ENCODE measurements around the gene RGS12. TPM values are rescaled to one million over a fixed set of nuclear protein-coding genes. Genes with fewer than 3 reads are reported as not detected.

The RGS12 gene
- total RNA-seq, 1 experiment from 2014 or later, result 53.9 TPM

DNA sequence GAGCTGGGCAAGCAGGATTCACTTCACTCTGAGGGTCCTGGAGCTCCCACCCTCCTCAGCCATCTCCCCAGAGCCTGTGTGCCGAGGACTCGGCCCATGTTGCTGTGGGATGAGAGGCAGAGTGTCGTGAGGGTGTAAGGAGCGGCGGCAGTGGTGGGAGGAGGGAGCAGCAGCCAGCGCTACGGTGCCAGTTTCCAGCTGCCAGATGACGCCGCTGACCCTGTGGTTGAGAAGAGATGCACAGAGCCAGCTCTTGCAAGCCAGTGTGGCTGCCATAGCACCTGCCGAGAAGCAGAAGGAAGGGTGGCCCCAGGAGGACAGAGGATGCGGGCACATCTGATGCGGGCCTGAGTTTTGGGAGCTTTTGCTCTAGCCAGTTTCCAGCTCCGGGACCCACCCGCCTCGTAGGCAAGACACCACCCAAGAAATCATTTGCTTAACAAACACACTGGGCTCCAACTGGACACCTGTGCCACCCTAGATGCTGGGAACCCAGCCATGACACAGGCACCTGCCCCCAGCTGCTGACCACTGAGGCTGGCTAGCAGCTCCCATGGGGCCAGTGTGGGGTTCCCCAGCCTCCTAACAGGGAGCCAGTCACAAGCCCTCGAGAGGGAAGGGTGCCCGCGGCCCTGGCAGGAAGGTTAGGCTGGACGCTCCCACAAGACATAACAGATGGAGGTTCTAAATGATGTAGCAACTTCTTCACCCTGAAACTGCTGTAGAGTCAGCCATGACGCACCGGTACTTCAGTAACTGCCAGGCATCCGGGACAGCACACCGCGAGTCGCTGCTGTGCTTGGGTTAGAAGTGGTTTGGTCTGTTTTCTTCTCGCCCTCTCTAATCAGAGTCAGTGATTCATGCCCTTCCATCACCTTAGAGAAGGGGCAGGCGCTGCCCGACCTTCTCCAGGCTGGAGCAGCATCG lies 35.0 kb upstream of the RGS12 start:
- no peak for DNase-seq (ENCODE audit: low spot score)
- no peaks in the 10 kb centered on the region for H3K36me3 ChIP-seq (ENCODE audit: insufficient read depth, low read length, poor library complexity, severe bottlenecking)
- no peak overlapping the region for H3K4me3 ChIP-seq (ENCODE audit: low read depth, low read length, poor library complexity, severe bottlenecking)
- no peak overlapping the region for H3K27ac ChIP-seq (ENCODE audit: low read depth, low read length, poor library complexity, severe bottlenecking)
- no TSS peak for BruUV-seq (replicated peaks)
- intact Hi-C loops (cut with micrococcal nuclease; ENCODE audit: unreplicated experiment), result no loop called here
- ChIA-PET CTCF (no interaction called here), POLR2A (ENCODE audit: low non-redundant PET) (no interaction called here)
- H3K27me3 ChIP-seq (replicated peaks; ENCODE audit: insufficient read depth, low read depth, low read length, poor library complexity), result no peaks in the 10 kb centered on the region
- H3K9me3 ChIP-seq (ENCODE audit: low read depth, low read length, poor library complexity, severe bottlenecking), result no peaks in the 10 kb centered on the region
- TF ChIP-seq EZH2 (IDR thresholded peaks at IDR 0.05; ENCODE audit: borderline replicate concordance, low read depth, low read length, poor library complexity, severe bottlenecking), result no peak
- TF ChIP-seq, protein P1, sequence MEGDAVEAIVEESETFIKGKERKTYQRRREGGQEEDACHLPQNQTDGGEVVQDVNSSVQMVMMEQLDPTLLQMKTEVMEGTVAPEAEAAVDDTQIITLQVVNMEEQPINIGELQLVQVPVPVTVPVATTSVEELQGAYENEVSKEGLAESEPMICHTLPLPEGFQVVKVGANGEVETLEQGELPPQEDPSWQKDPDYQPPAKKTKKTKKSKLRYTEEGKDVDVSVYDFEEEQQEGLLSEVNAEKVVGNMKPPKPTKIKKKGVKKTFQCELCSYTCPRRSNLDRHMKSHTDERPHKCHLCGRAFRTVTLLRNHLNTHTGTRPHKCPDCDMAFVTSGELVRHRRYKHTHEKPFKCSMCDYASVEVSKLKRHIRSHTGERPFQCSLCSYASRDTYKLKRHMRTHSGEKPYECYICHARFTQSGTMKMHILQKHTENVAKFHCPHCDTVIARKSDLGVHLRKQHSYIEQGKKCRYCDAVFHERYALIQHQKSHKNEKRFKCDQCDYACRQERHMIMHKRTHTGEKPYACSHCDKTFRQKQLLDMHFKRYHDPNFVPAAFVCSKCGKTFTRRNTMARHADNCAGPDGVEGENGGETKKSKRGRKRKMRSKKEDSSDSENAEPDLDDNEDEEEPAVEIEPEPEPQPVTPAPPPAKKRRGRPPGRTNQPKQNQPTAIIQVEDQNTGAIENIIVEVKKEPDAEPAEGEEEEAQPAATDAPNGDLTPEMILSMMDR (conservative IDR thresholded peaks at IDR 0.05; ENCODE audit: low read depth, low read length), result no peak
- no peaks in the 10 kb centered on the region for H3K4me1 ChIP-seq (ENCODE audit: insufficient read depth, low read length, poor library complexity, severe bottlenecking)

DNA sequence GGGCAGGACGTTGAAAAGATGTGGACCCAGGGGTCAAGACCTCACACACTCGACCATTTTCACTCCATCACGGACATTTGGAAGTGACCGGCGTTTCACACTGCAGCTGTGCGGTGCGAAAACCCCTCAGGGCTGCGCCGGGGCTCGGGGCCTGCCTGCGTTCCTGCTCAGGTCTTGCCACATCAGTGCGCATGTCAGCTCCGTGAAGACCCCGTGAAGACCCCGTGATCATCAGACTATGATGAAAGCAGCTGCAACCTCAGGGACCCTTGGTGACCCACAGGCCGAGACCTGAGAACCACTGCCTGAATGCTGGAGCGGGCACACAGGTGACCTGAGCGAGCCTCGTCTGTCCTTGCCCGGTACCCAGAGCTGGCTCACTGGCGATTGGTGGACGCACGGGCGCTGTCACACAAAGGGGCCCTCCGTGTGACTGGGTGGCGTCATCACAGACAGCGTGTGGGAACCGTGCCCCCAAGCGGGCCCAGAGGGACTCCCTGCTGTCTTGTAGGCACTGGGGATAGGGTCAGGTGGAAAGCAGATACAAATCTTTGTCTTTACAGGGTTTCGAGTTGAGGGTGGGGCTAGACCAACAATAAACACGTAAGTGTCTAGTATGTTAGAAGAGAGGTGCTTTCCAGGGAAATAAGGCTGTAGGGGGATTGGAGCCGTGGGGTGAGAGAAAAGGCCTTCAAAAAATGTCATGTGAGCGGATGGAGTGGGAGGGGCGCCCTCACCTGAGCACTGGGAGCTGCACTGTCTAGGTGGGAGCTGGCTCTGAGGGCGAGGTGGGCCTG lies 31.2 kb upstream of the RGS12 start:
- Histone ChIP-seq H3K4me1 (ENCODE audit: insufficient read depth, low read length, poor library complexity, severe bottlenecking) (no peaks in the 10 kb centered on the region), H3K36me3 (ENCODE audit: insufficient read depth, low read length, poor library complexity, severe bottlenecking) (no peaks in the 10 kb centered on the region), H3K27ac (ENCODE audit: low read depth, low read length, poor library complexity, severe bottlenecking) (no peak overlapping the region), H3K9me3 (ENCODE audit: low read depth, low read length, poor library complexity, severe bottlenecking) (no peaks in the 10 kb centered on the region), H3K4me3 (ENCODE audit: low read depth, low read length, poor library complexity, severe bottlenecking) (no peak overlapping the region), H3K27me3 (replicated peaks; ENCODE audit: insufficient read depth, low read depth, low read length, poor library complexity) (no peaks in the 10 kb centered on the region)
- DNase-seq (ENCODE audit: low spot score), result no peak
- ChIA-PET POLR2A (ENCODE audit: low non-redundant PET) (no interaction called here), CTCF (no interaction called here)
- BruUV-seq (replicated peaks), result no TSS peak
- TF ChIP-seq, protein P1 (conservative IDR thresholded peaks at IDR 0.05; ENCODE audit: low read depth, low read length), result no peak
- no peak for TF ChIP-seq EZH2 (IDR thresholded peaks at IDR 0.05; ENCODE audit: borderline replicate concordance, low read depth, low read length, poor library complexity, severe bottlenecking)
- intact Hi-C loops (cut with micrococcal nuclease; ENCODE audit: unreplicated experiment), result no loop called here

DNA sequence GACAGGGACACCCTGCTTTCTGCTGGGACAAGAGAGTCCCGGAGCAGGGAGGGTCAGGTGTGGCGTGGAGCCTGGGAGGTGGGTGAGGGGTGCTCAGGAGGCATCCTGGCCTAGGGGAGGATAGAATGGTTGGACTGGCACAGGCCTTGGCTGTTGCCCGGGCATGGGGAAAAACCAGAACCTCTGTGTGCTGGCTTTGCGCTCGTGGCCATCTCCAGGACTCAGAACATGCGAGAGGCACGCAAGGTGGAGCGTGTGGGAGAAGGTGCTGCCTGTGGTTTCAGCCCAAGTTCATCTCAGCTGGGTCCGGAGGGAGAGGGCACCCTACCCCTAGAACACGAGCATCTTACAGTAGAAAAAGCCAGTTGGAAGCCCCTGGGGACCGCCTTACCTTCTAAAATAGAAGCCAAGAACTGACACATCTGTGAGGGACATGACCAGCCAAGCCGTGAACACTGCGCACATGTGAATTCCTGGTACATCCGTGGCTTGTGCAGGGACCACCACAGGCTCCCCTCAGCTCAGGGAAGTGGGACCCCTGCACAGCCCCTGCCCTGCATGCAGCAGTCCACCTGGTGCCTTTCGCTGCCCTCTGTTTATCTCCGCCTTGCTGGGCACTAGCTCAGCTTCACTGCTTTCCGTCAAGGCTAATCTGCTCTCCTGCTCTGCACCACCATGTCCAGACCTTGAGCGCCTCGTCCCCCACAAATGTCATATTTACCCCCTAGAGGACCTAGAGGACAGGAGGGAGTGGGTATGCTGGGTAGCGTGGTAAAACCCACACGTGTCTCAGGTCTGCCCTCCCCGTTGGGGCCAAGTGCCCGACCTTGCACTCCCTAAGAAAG lies 30.4 kb upstream of the RGS12 start:
- TF ChIP-seq, protein P1 (conservative IDR thresholded peaks at IDR 0.05; ENCODE audit: low read depth, low read length), result no peak
- no peak for TF ChIP-seq EZH2 (IDR thresholded peaks at IDR 0.05; ENCODE audit: borderline replicate concordance, low read depth, low read length, poor library complexity, severe bottlenecking)
- DNase-seq (ENCODE audit: low spot score), result no peak
- Histone ChIP-seq H3K36me3 (ENCODE audit: insufficient read depth, low read length, poor library complexity, severe bottlenecking) (no peaks in the 10 kb centered on the region), H3K27ac (ENCODE audit: low read depth, low read length, poor library complexity, severe bottlenecking) (no peak overlapping the region), H3K9me3 (ENCODE audit: low read depth, low read length, poor library complexity, severe bottlenecking) (no peaks in the 10 kb centered on the region), H3K4me3 (ENCODE audit: low read depth, low read length, poor library complexity, severe bottlenecking) (no peak overlapping the region), H3K4me1 (ENCODE audit: insufficient read depth, low read length, poor library complexity, severe bottlenecking) (no peaks in the 10 kb centered on the region), H3K27me3 (replicated peaks; ENCODE audit: insufficient read depth, low read depth, low read length, poor library complexity) (no peaks in the 10 kb centered on the region)
- ChIA-PET CTCF (no interaction called here), POLR2A (ENCODE audit: low non-redundant PET) (no interaction called here)
- BruUV-seq (replicated peaks), result no TSS peak
- intact Hi-C loops (cut with micrococcal nuclease; ENCODE audit: unreplicated experiment), result no loop called here

Data from A673 (cell line).